Activated naive CD4-positive, alpha-beta T cell treated with anti-CD3 and anti-CD28 coated beads, Interleukin-2, amount 50 U/mL, for 16 hours (primary cell): ENCODE results near the gene SH2D1B.
"Not testable (repeated sequence)": the region's sequence is repeated elsewhere in the genome, so short reads cannot be mapped to it uniquely, and the experiment has no call there.

Experiments
- DNase-seq: peaks from one replicate; pipeline ENCODE4 v3.0.0-alpha.2; 2020

Gene SH2D1B

GRCh38 chr1:162359523-162360236, 52.3 kb downstream of the SH2D1B start:
- DNase-seq: no peak

- no peak for DNase-seq
Measured at GRCh38 chr1:162358928-162359327, 53.0 kb downstream of the SH2D1B start.

- DNase-seq: no peak
Measured at GRCh38 chr1:162357681-162358266, 54.2 kb downstream of the SH2D1B start.

- no peak for DNase-seq
Measured at GRCh38 chr1:162353702-162354101, 58.2 kb downstream of the SH2D1B start.

GRCh38 chr1:162353078-162353477, 58.9 kb downstream of the SH2D1B start:
- DNase-seq: no peak

GRCh38 chr1:162351874-162352273, 60.1 kb downstream of the SH2D1B start:
- not testable (repeated sequence) for DNase-seq

GRCh38 chr1:162351246-162351842, 60.6 kb downstream of the SH2D1B start:
- no peak for DNase-seq

- no peak for DNase-seq
Measured at GRCh38 chr1:162349635-162350330, 62.2 kb downstream of the SH2D1B start.

GRCh38 chr1:162347281-162347680, 64.7 kb downstream of the SH2D1B start:
- DNase-seq: no peak
